Epithelial cell of prostate (primary cell): ENCODE data around the gene LRRC70.

ENCODE experiments used
- DNase-seq: peaks from one replicate; pipeline ENCODE4 v3.0.0-alpha.2; 2011; ENCODE audit warnings: low read depth, low spot score
- H3K27ac ChIP-seq: fragments of 450-650 bp; 2 replicates; pipeline ENCODE4 v1.5.1; 2017; ENCODE audit warnings: mild to moderate bottlenecking

LRRC70 gene

GRCh38 chr5:62572918-62573514 is 5.6 kb upstream of the LRRC70 start:
- no peak for DNase-seq
- H3K27ac ChIP-seq = no peak overlapping the region

- no peak for DNase-seq
- no peak overlapping the region for H3K27ac ChIP-seq
These were observed 4.0 kb upstream of the LRRC70 start for GRCh38 chr5:62574599-62574998.

DNA sequence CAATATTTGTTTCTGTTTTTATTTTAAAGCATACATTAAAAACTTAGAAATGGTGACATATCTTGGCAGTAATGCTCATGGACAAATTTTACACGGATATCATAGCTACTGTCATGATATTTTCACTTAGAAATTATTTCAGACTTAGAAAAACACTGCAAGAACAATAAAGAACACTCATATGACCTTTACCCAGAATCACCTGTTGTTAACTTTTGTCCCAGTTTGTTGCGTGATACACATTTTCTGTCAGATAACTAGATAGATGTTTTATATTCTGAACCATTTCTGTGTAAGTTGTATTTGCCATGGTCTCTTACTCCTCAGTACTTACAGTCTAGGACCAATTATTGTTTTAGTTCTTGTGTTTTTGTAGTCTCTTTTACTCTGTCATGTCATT is 3.6 kb upstream of the LRRC70 start:
- DNase-seq = no peak
- no peak overlapping the region for H3K27ac ChIP-seq

DNA sequence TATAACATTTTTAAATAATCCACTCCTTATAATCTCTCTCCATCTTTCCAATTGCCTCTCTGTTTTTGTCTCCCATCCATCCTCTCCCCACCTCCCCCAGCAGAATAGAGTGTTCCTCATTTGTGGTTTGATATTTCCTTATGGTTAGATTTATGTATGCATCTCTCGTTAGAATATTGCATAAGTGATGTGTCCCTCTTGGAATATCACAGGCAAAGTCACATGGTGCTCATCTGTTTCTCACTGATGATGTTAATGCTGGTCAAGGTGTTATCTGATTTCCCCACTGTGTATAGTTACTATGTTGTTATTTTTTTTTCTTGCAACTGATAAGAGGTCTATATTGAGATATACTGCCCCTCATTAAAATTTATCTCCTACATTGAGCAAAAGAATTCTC is 3.1 kb upstream of the LRRC70 start:
- H3K27ac ChIP-seq = no peak overlapping the region
- DNase-seq = no peak

DNA sequence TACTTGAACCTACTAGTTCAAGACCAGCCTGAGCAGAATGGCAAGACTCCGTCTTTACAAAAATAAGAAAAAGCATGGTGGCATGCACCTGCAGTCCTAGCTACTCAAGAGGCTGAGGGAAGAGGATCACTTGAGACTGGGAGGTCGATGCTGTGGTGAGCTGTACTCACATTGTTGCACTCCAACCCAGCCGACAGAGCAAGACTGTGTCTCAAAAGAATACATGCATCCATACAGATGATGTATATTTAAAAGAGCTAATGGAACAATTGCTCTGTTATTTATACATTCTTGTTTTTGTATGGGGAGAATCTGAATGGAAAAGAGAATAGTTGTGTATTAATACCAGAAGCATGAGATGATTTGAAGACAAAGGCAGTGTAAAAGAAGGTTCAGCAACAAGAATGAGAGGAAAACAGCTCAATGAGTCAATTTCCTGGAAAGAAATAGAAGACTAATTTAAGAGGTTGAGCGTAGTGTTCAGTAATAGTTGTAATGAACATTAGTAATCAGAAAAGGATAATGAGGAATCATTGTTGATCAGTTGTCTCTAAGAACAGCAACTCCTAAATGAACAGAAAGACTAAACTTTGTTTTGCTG is 1.9 kb upstream of the LRRC70 start:
- DNase-seq = no peak
- H3K27ac ChIP-seq = no peak overlapping the region

DNA sequence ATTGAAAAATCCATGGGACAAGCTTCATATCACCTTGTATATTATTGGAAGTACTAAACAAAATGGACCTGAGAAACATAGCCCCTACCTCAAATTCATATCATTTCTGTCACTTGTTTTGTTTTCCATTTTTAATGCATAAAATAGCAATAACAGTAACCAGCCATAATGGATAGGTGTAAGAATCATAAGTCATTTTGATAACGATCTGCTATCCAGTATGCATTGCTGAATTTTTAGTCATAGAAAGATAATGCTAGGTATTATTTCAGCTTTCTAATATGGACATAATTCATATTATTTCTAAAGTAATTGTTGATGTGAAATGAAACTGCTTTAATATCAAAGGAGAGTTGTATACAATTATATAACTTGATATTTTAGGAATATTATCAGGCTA is 1.1 kb upstream of the LRRC70 start:
- no peak for DNase-seq
- H3K27ac ChIP-seq = no peak overlapping the region

GRCh38 chr5:62579761-62580160 is 1.1 kb downstream of the LRRC70 start:
- DNase-seq = no peak
- H3K27ac ChIP-seq = no peak overlapping the region

DNA sequence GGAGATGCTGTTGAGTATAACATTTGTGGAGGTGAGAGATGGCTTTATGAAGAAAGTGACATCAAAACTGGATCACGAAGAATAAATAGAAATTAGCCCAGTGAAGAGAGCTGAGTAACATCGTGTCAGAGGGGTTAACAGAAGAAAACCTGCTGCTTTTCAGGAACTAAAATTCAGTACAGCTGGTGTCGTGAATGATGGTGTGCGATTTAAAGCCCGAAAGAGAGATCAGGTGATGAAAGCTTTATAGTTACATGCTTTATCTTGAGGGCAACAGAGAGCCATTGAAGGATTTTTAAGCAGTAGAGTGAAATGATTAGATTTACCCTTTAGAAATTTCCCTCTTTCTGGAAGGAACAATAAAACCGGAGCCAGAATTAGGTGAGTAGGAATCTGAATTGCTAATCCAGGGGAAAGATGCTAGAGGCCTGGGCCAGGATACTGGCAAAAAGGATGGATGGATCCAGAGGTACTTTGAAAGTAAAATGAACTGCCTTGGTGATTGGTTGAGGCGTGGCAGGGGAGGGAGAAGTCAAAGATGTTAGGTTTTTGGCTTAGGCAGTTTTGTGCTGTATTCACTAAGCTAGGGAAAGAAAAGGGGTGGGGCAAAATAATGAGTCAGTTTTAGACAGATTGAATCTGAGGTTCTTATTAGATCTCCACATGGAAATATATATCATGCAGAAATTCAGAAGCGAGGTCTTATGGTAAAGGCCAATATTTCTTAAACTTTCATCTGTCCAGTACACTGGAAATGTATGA is 3.4 kb downstream of the LRRC70 start:
- no peak for DNase-seq
- H3K27ac ChIP-seq = no peak overlapping the region

DNA sequence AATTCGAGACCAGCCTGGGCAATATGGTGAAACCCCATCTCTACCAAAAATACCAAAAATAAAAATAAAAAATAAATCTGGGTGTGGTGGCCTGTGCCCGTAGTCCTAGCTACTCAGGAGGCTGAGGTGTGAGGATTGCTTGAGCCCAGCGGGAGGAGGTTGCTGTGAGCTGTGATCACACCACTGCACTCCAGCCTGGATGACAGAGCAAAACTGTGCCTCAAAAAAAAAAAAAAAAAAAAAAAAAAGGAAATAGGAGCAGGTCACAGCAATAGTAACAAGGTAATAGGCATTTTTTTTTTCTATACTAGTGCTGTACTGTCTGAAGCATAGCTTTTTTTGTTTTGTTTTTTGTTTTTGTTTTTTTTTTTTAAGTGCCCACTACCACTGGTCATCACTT is 5.8 kb downstream of the LRRC70 start:
- H3K27ac ChIP-seq = no peak overlapping the region
- DNase-seq = no peak

- no peak overlapping the region for H3K27ac ChIP-seq
- no peak for DNase-seq
These were observed 6.7 kb downstream of the LRRC70 start for GRCh38 chr5:62585306-62585705.

GRCh38 chr5:62585751-62586150 is 7.1 kb downstream of the LRRC70 start:
- H3K27ac ChIP-seq = no peak overlapping the region
- DNase-seq = no peak

GRCh38 chr5:62587737-62588136 is 9.1 kb downstream of the LRRC70 start:
- no peak for DNase-seq
- H3K27ac ChIP-seq = no peak overlapping the region

- DNase-seq = no peak
These were observed 10.0 kb downstream of the LRRC70 start for GRCh38 chr5:62588668-62589067.

DNA sequence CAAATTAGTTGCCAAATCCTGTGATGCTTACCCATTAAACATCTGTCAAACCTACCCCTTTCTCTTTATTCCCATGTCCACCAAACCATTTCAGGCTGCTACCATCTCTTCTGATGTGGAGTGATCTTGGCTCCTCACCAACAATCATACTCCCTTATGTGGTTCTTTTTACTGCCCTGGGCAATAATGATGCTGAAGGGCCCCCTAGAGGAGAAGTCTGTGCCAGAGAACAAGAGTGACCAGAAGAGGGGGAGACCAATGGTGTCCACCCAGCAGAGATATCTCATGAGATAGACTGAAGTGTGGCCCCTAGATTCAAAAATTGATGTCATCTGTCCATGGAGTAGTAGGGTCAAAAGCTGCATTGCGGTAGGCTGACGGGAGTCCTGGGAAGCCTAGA is 10.9 kb downstream of the LRRC70 start:
- no peak overlapping the region for H3K27ac ChIP-seq
- DNase-seq = no peak

More at GRCh38 chr5:62588668-62589067, 10.0 kb downstream of the LRRC70 start:
- H3K27ac ChIP-seq = no peak overlapping the region

GRCh38 chr5:62590387-62590786 is 11.8 kb downstream of the LRRC70 start:
- no peak overlapping the region for H3K27ac ChIP-seq
- no peak for DNase-seq

DNA sequence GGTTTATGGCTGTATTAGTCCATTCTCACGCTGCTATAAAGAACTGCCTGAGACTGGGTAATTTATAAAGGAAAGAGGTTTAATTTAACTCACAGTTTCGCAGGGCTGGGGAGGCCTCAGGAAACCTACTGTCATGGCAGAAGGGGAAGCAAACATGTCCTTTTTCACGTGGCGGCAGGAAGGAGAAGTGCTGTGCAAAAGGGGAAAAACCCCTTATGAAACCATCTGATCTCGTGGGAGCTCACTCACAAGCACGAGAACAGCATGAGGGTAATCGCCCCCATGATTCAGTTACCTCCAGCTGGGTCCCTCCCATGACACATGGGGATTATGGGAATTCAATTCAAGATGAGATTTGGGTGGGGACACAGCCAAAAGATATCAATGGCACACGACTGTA is 13.9 kb downstream of the LRRC70 start:
- DNase-seq = no peak
- H3K27ac ChIP-seq = no peak overlapping the region

- DNase-seq = no peak
- no peak overlapping the region for H3K27ac ChIP-seq
These were observed 14.7 kb downstream of the LRRC70 start for GRCh38 chr5:62593331-62593730.

DNA sequence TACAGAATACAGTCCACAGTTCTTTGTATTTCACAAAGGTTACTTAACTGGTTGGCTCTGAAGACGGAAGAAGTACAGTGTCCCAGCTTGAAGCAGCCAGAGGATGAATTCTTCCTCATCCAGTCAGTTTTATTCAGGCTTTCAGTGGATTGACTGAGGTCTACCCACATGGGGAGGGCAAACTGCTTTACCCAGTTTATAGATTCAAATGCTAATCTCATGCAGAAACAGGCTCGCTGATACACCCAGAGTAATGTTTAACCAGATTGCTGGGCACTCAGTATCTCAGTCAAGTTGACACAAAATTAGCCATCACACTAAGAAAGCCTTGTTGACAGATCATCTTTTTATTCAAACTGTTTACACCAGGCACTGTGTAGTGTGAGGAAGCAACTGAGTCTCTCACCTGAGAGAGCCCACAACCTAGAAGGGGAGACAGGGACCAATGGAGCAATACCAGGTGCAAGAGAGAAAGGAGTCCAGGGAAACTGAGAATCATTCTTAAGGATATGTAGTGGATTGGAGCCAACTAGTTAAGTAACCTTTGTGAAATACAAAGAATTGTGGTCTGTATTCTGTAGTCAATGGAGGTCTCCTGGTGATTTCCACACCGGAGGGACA is 15.9 kb downstream of the LRRC70 start:
- DNase-seq = no peak
- H3K27ac ChIP-seq = no peak overlapping the region

- DNase-seq = no peak
- H3K27ac ChIP-seq = no peak overlapping the region
These were observed 17.5 kb downstream of the LRRC70 start for GRCh38 chr5:62596096-62596495.

GRCh38 chr5:62596691-62597090 is 18.1 kb downstream of the LRRC70 start:
- DNase-seq = no peak
- H3K27ac ChIP-seq = no peak overlapping the region

GRCh38 chr5:62597314-62597713 is 18.7 kb downstream of the LRRC70 start:
- no peak overlapping the region for H3K27ac ChIP-seq
- DNase-seq = no peak
